Measurements from ENCODE around the gene POLR2I. TPM values are rescaled to one million over a fixed set of nuclear protein-coding genes. Genes with fewer than 3 reads are reported as not detected.

The POLR2I gene
- total RNA-seq, 1 donor from 2014 or later, result 83.4 TPM

GRCh38 chr19:36103040-36103626 is 11.5 kb downstream of the POLR2I start:
- DNase-seq, result no peak
- Mint-ChIP-seq H3K4me1 (no peaks in the 10 kb centered on the region), H3K4me3 (no peak overlapping the region), H3K9me3 (no peaks in the 10 kb centered on the region), H3K36me3 (ENCODE audit: low read depth) (peaks cover 32% of the 10 kb centered on the region), H3K27me3 (no peaks in the 10 kb centered on the region), H3K27ac (no peak overlapping the region)
- intact Hi-C loops (cut with micrococcal nuclease), result no loop called here

- intact Hi-C loops (cut with micrococcal nuclease), result no loop called here
- Mint-ChIP-seq H3K4me3 (no peak overlapping the region), H3K9me3 (no peaks in the 10 kb centered on the region), H3K27ac (no peak overlapping the region), H3K36me3 (ENCODE audit: low read depth) (peaks cover 34% of the 10 kb centered on the region), H3K27me3 (no peaks in the 10 kb centered on the region), H3K4me1 (no peaks in the 10 kb centered on the region)
- DNase-seq, result no peak
These were observed 12.9 kb downstream of the POLR2I start for GRCh38 chr19:36101550-36102327.

- no peaks in the 10 kb centered on the region for H3K4me1 Mint-ChIP-seq
- H3K4me3 Mint-ChIP-seq, result no peak overlapping the region
- intact Hi-C loops (cut with micrococcal nuclease), result no loop called here
- peaks cover 30% of the 10 kb centered on the region for H3K36me3 Mint-ChIP-seq (ENCODE audit: low read depth)
- DNase-seq, result no peak
- no peaks in the 10 kb centered on the region for H3K9me3 Mint-ChIP-seq
- H3K27me3 Mint-ChIP-seq, result no peaks in the 10 kb centered on the region
- H3K27ac Mint-ChIP-seq, result no peak overlapping the region
These were observed 14.2 kb downstream of the POLR2I start for GRCh38 chr19:36100476-36100875.

GRCh38 chr19:36099166-36099785 is 15.4 kb downstream of the POLR2I start:
- intact Hi-C loops (cut with micrococcal nuclease), result no loop called here
- Mint-ChIP-seq H3K27me3 (no peaks in the 10 kb centered on the region), H3K27ac (no peak overlapping the region), H3K4me1 (no peaks in the 10 kb centered on the region), H3K4me3 (no peak overlapping the region), H3K36me3 (ENCODE audit: low read depth) (peaks cover 33% of the 10 kb centered on the region), H3K9me3 (no peaks in the 10 kb centered on the region)
- DNase-seq, result no peak

- Mint-ChIP-seq H3K36me3 (ENCODE audit: low read depth) (peaks cover 36% of the 10 kb centered on the region), H3K27me3 (no peaks in the 10 kb centered on the region), H3K4me3 (no peak overlapping the region), H3K27ac (no peak overlapping the region), H3K9me3 (no peaks in the 10 kb centered on the region), H3K4me1 (peaks cover 13% of the 10 kb centered on the region)
- intact Hi-C loops (cut with micrococcal nuclease), result no loop called here
- no peak for DNase-seq
These were observed 17.6 kb downstream of the POLR2I start for GRCh38 chr19:36097036-36097435.

GRCh38 chr19:36093687-36094086 is 21.0 kb downstream of the POLR2I start:
- Mint-ChIP-seq H3K9me3 (no peaks in the 10 kb centered on the region), H3K27me3 (no peaks in the 10 kb centered on the region), H3K4me3 (no peak overlapping the region), H3K27ac (peak overlapping the region; percentile 68), H3K4me1 (peaks cover 13% of the 10 kb centered on the region), H3K36me3 (ENCODE audit: low read depth) (peaks cover 44% of the 10 kb centered on the region)
- intact Hi-C loops (cut with micrococcal nuclease), result no loop called here
- no peak for DNase-seq

- DNase-seq, result no peak
- H3K4me3 Mint-ChIP-seq, result no peak overlapping the region
- peaks cover 42% of the 10 kb centered on the region for H3K36me3 Mint-ChIP-seq (ENCODE audit: low read depth)
These were observed 21.5 kb downstream of the POLR2I start for GRCh38 chr19:36093146-36093662.

GRCh38 chr19:36092566-36092965 is 22.1 kb downstream of the POLR2I start:
- Mint-ChIP-seq H3K27me3 (no peaks in the 10 kb centered on the region), H3K4me1 (peaks cover 13% of the 10 kb centered on the region), H3K9me3 (no peaks in the 10 kb centered on the region), H3K4me3 (no peak overlapping the region), H3K27ac (peak overlapping the region; percentile 68), H3K36me3 (ENCODE audit: low read depth) (peaks cover 45% of the 10 kb centered on the region)
- no peak for DNase-seq
- intact Hi-C loops (cut with micrococcal nuclease), result no loop called here

More at GRCh38 chr19:36093146-36093662, 21.5 kb downstream of the POLR2I start:
- Mint-ChIP-seq H3K9me3 (no peaks in the 10 kb centered on the region), H3K4me1 (peaks cover 13% of the 10 kb centered on the region), H3K27ac (peak overlapping the region; percentile 68), H3K27me3 (no peaks in the 10 kb centered on the region)
- intact Hi-C loops (cut with micrococcal nuclease), result no loop called here

- Mint-ChIP-seq H3K4me1 (peaks cover 13% of the 10 kb centered on the region), H3K9me3 (no peaks in the 10 kb centered on the region), H3K36me3 (ENCODE audit: low read depth) (peaks cover 40% of the 10 kb centered on the region), H3K27me3 (no peaks in the 10 kb centered on the region), H3K27ac (no peak overlapping the region), H3K4me3 (no peak overlapping the region)
- intact Hi-C loops (cut with micrococcal nuclease), result no loop called here
- DNase-seq, result no peak
These were observed 23.6 kb downstream of the POLR2I start for GRCh38 chr19:36090910-36091695.

- Mint-ChIP-seq H3K9me3 (no peaks in the 10 kb centered on the region), H3K4me3 (no peak overlapping the region), H3K27ac (no peak overlapping the region), H3K27me3 (no peaks in the 10 kb centered on the region), H3K4me1 (peaks cover 13% of the 10 kb centered on the region), H3K36me3 (ENCODE audit: low read depth) (peaks cover 47% of the 10 kb centered on the region)
- no peak for DNase-seq
- intact Hi-C loops (cut with micrococcal nuclease), result no loop called here
These were observed 24.8 kb downstream of the POLR2I start for GRCh38 chr19:36089847-36090246.

GRCh38 chr19:36086326-36086725 is 28.3 kb downstream of the POLR2I start:
- DNase-seq, result no peak
- intact Hi-C loops (cut with micrococcal nuclease), result no loop called here
- no peaks in the 10 kb centered on the region for H3K9me3 Mint-ChIP-seq
- no peak overlapping the region for H3K4me3 Mint-ChIP-seq
- H3K27ac Mint-ChIP-seq, result no peak overlapping the region
- H3K4me1 Mint-ChIP-seq, result no peaks in the 10 kb centered on the region
- no peaks in the 10 kb centered on the region for H3K27me3 Mint-ChIP-seq
- peaks cover 49% of the 10 kb centered on the region for H3K36me3 Mint-ChIP-seq (ENCODE audit: low read depth)

- H3K4me1 Mint-ChIP-seq, result no peaks in the 10 kb centered on the region
- intact Hi-C loops (cut with micrococcal nuclease), result no loop called here
- H3K27me3 Mint-ChIP-seq, result no peaks in the 10 kb centered on the region
- DNase-seq, result no peak
- no peak overlapping the region for H3K27ac Mint-ChIP-seq
- H3K9me3 Mint-ChIP-seq, result no peaks in the 10 kb centered on the region
- peaks cover 51% of the 10 kb centered on the region for H3K36me3 Mint-ChIP-seq (ENCODE audit: low read depth)
- no peak overlapping the region for H3K4me3 Mint-ChIP-seq
These were observed 30.3 kb downstream of the POLR2I start for GRCh38 chr19:36084231-36085009.

- no peaks in the 10 kb centered on the region for H3K4me1 Mint-ChIP-seq
- no peaks in the 10 kb centered on the region for H3K9me3 Mint-ChIP-seq
- DNase-seq, result no peak
- intact Hi-C loops (cut with micrococcal nuclease), result no loop called here
- peaks cover 48% of the 10 kb centered on the region for H3K36me3 Mint-ChIP-seq (ENCODE audit: low read depth)
- H3K4me3 Mint-ChIP-seq, result no peak overlapping the region
- no peaks in the 10 kb centered on the region for H3K27me3 Mint-ChIP-seq
- no peak overlapping the region for H3K27ac Mint-ChIP-seq
These were observed 31.8 kb downstream of the POLR2I start for GRCh38 chr19:36082916-36083315.

Data from activated CD4-positive, alpha-beta T cell treated with anti-CD3 and anti-CD28 coated beads, Interleukin-2, amount 10 ng/mL, durations not matched to agents 24 days and 14 days (primary cell).